DOHH2 (cell line): ENCODE results near the gene YPEL1.

Experiments
- CTCF ChIP-seq: fragments of 200-600 bp; sonication (generic); IDR thresholded peaks from one replicate; pipeline ENCODE4 v1.5.1; 2014; ENCODE audit warnings: antibody characterized with exemption, mild to moderate bottlenecking, low read depth, low read length; ENCODE audit not compliant: poor library complexity, severe bottlenecking
- EZH2phosphoT487 ChIP-seq: fragments of 200-600 bp; sonication (generic); IDR thresholded peaks from 2 replicates; pipeline ENCODE4 v1.6.1; 2017; ENCODE audit warnings: borderline replicate concordance, mild to moderate bottlenecking, antibody characterized with exemption, low read length, moderate library complexity, mixed read lengths

- TF ChIP-seq CTCF: no peak
- no peak for TF ChIP-seq EZH2phosphoT487
Measured at GRCh38 chr22:21683401-21683811, 52.2 kb downstream of the YPEL1 start.
